Measurements from ENCODE around the gene MIGA2. TPM values are rescaled to one million over a fixed set of nuclear protein-coding genes. Genes with fewer than 3 reads are reported as not detected.
A peak's percentile ranks its signal among the peaks of the same experiment; 100 is the strongest.

MIGA2 gene
- total and polyA plus RNA-seq, 9 of the 15 experiments (the other 6 are each of a cell fraction or from before 2014, with no cell fraction given): 0.15 to 54.1 (median 18.0) TPM

DNA sequence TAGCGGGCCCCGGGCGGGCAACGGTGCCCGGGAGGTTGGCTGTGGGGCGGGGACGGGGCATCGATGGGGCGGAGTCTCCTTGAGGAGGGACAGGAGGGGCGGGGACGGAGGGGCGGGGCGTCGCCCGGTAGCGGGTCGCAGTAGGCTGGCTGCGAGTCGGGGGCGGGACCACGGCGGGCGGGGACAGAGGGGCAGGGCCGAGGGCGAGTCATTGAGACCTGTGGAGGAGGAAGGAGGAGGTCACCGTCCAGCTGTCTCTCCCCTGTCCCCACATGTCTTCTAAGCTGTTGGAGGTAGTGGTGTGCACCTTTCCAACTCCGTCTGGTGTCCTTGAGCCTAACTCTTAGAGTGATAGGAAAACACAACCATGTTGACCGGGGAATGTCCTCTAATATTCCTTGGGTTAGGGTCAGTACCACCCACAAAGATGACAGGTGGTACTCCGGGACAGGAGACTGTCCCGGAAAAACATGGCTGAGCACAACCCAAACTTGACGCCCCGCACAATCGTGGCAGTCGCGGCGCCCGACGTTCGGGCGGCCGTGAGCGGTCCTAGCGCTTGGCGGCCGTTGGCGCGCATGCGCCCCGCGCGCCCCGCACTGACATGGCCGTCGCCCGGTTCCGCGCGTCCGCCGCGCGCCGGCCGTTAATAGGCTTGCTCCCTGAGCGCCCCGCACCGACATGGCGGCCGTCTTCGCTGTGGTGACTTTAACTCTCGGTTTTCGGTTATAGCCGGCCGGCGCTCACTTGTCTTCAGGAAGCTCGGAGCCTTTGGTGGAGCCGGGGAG is 74.5 kb downstream of the MIGA2 start, which contains the start of the genes CRAT and PTPA (continued):
- TF ChIP-seq PRDM10 (IDR thresholded peaks at IDR 0.05; ENCODE audit: partially characterized antibody): peak; percentile 66
- TF ChIP-seq ZNF197 (CRISPR knock-in tag; IDR thresholded peaks at IDR 0.05; ENCODE audit: low read depth): 0 out of 2 replicates have a peak, but pooled peaks have one; percentile 28
- 0 out of 2 replicates have a peak, but pooled peaks have one; percentile 13 for TF ChIP-seq ZNF740 (CRISPR knock-in tag; IDR thresholded peaks at IDR 0.05)
- TF ChIP-seq ZNF740 (tag; IDR thresholded peaks at IDR 0.05): no peak
- TF ChIP-seq STAT5B (CRISPR knock-in tag; IDR thresholded peaks at IDR 0.05): no peak
- no peak for TF ChIP-seq ZNF785 (CRISPR knock-in tag; IDR thresholded peaks at IDR 0.05)
- TF ChIP-seq KLF13 (tag; IDR thresholded peaks at IDR 0.05; ENCODE audit: borderline replicate concordance, low read depth): peak; percentile 45; the same call in 1 of the 2 replicates
- no peak for TF ChIP-seq ZNF507 (tag; conservative IDR thresholded peaks at IDR 0.05)
- TF ChIP-seq DDX20 (tag; IDR thresholded peaks at IDR 0.05; ENCODE audit: low read depth): no peak
- TF ChIP-seq ZNF124 (CRISPR knock-in tag; IDR thresholded peaks at IDR 0.05): no peak
- no peak for TF ChIP-seq ZNF140 (CRISPR knock-in tag; IDR thresholded peaks at IDR 0.05)
- TF ChIP-seq MCM3 (IDR thresholded peaks at IDR 0.05): no peak
- no peak; the same call in 1 of the 2 replicates for TF ChIP-seq ETV5 (CRISPR knock-in tag; IDR thresholded peaks at IDR 0.05; ENCODE audit: low read depth)
- TF ChIP-seq ATF6 (CRISPR knock-in tag; IDR thresholded peaks at IDR 0.05): 0 out of 2 replicates have a peak, but pooled peaks have one; percentile 62
- TF ChIP-seq CBFA2T3 (IDR thresholded peaks at IDR 0.05): 0 out of 2 replicates have a peak, but pooled peaks have one; percentile 21
- TF ChIP-seq NKRF (IDR thresholded peaks at IDR 0.05; ENCODE audit: borderline replicate concordance): peak; percentile 93
- no peak for TF ChIP-seq PTRF (tag; IDR thresholded peaks at IDR 0.05)
